ENCODE results near the gene EDC3.

- no peak for TF ChIP-seq CTCF (IDR thresholded peaks at IDR 0.05; ENCODE audit: low read depth, low read length)
- no peak for TF ChIP-seq EZH2phosphoT487 (IDR thresholded peaks at IDR 0.05; ENCODE audit: low read depth)
These were observed 19.0 kb downstream of the EDC3 start for GRCh38 chr15:74676801-74677200.

Measured in OCI-LY3 (cell line).